SK-N-SH (cell line): ENCODE data around the gene PKNOX2. TPM values are rescaled to one million over a fixed set of nuclear protein-coding genes. Genes with fewer than 3 reads are reported as not detected.

Source experiments
- CTCF ChIA-PET: fragments of 300-600, 350-600 bp; formaldehyde crosslinking; extraction: SDS; loops from one replicate; lab custom pipeline; 2021; lab: Yijun Ruan, JAX
- POLR2A ChIA-PET: fragments of 350-600 bp; sonication (Branson Sonifier 250); formaldehyde crosslinking; extraction: SDS; loops from one replicate; lab custom pipeline; 2020; ENCODE audit warnings: antibody characterized with exemption, inconsistent platforms; lab: Yijun Ruan, JAX
- DNase-seq: peaks from one replicate; pipeline ENCODE4 v3.0.0; 2012
- H2AFZ ChIP-seq: fragments of 200-600 bp; sonication (generic); 2 replicates; pipeline ENCODE4 v1.8.1; 2016; ENCODE audit warnings: antibody characterized with exemption, mild to moderate bottlenecking, low read depth
- H3F3A ChIP-seq: fragments of 200-600 bp; sonication (generic); replicated peaks from 2 replicates; pipeline ENCODE3; 2016; ENCODE audit warnings: antibody characterized with exemption, mild to moderate bottlenecking; ENCODE audit not compliant: insufficient read depth
- H3K27ac ChIP-seq, 2 experiments: fragments of 200-500 bp in 1 of 2; fragments of 200-600 bp in 1 of 2; sonication (Bioruptor generic) in 1 of 2; sonication (generic), shearing (Covaris generic) in 1 of 2; 2 replicates each; pipeline versions ENCODE4 v1.5.1 to v1.6.1; 2014 to 2016; ENCODE audit warnings: low read depth in 2 of 2, inconsistent platforms in 1 of 2, low read length in 1 of 2, mild to moderate bottlenecking in 1 of 2, mixed read lengths in 1 of 2
- H3K27me3 ChIP-seq: fragments of 200-600 bp; sonication (generic), shearing (Covaris generic); 2 replicates; pipeline ENCODE4 v1.6.1; 2016; ENCODE audit warnings: mixed run types; ENCODE audit not compliant: insufficient read depth
- H3K36me3 ChIP-seq, 2 experiments: fragments of 200-500 bp in 1 of 2; fragments of 200-600 bp in 1 of 2; sonication (Bioruptor generic) in 1 of 2; sonication (generic) in 1 of 2; replicated peaks in 1 of 2; 2 replicates each; pipeline versions ENCODE3 to v1.5.1; 2014 to 2016; ENCODE audit warnings: low read length in 1 of 2, mild to moderate bottlenecking in 1 of 2; ENCODE audit not compliant: insufficient read depth in 2 of 2, control insufficient read depth in 1 of 2
- H3K4me1 ChIP-seq, 2 experiments: fragments of 200-500 bp in 1 of 2; fragments of 200-600 bp in 1 of 2; sonication (Bioruptor generic) in 1 of 2; sonication (generic), shearing (Covaris generic) in 1 of 2; 2 replicates each; pipeline versions ENCODE4 v1.5.1 to v1.6.1; 2014 to 2016; ENCODE audit warnings: low read depth in 1 of 2, low read length in 1 of 2, mixed run types in 1 of 2; ENCODE audit not compliant: insufficient read depth in 2 of 2, control insufficient read depth in 1 of 2
- H3K4me2 ChIP-seq: fragments of 200-600 bp; sonication (generic), shearing (Covaris generic); 2 replicates; pipeline ENCODE4 v1.6.1; 2017; ENCODE audit warnings: mixed run types
- H3K4me3 ChIP-seq, 2 experiments: fragments of 200-500 bp in 1 of 2; fragments of 200-600 bp in 1 of 2; sonication (Bioruptor generic) in 1 of 2; sonication (generic), shearing (Covaris generic) in 1 of 2; 2 replicates each; pipeline versions ENCODE4 v1.5.1 to v1.8.1; 2014 to 2016; ENCODE audit warnings: low read depth in 2 of 2, inconsistent platforms in 1 of 2, low read length in 1 of 2, mild to moderate bottlenecking in 1 of 2, mixed read lengths in 1 of 2, moderate library complexity in 1 of 2
- H3K79me2 ChIP-seq: fragments of 200-600 bp; sonication (generic); 2 replicates; pipeline ENCODE4 v1.8.1; 2017; ENCODE audit warnings: mild to moderate bottlenecking; ENCODE audit not compliant: insufficient read depth
- H3K9ac ChIP-seq: fragments of 200-600 bp; sonication (generic); 2 replicates; pipeline ENCODE4 v1.6.1; 2017; ENCODE audit warnings: mixed run types
- H3K9me2 ChIP-seq: fragments of 200-600 bp; sonication (generic); 2 replicates; pipeline ENCODE4 v1.6.1; 2017; ENCODE audit warnings: mixed run types
- H3K9me3 ChIP-seq: fragments of 200-600 bp; sonication (generic); 2 replicates; pipeline ENCODE4 v1.6.1; 2017; ENCODE audit warnings: mixed run types, mild to moderate bottlenecking, moderate library complexity
- H4K20me1 ChIP-seq: fragments of 200-600 bp; sonication (generic); 2 replicates; pipeline ENCODE4 v1.6.1; 2017; ENCODE audit warnings: mild to moderate bottlenecking, mixed run types; ENCODE audit not compliant: insufficient read depth
- GABPA ChIP-seq: IDR thresholded peaks from 2 replicates; pipeline ENCODE4 v1.4.0; 2012; ENCODE audit warnings: low read depth, mild to moderate bottlenecking
- IRF3 ChIP-seq: fragments of 150-350 bp; IDR thresholded peaks from 2 replicates; pipeline ENCODE4 v1.6.1; 2016; ENCODE audit warnings: mild to moderate bottlenecking, low read depth, low read length
- MAX ChIP-seq: IDR thresholded peaks from 2 replicates; pipeline ENCODE4 v1.4.0; 2012; ENCODE audit warnings: low read depth
- MXI1 ChIP-seq: IDR thresholded peaks from 2 replicates; pipeline ENCODE4 v1.6.1; 2012; ENCODE audit warnings: mild to moderate bottlenecking, low read depth, low read length, improper control_type of control experiment
- REST ChIP-seq: IDR thresholded peaks from 2 replicates; pipeline ENCODE4 v1.6.1; 2012; ENCODE audit warnings: mild to moderate bottlenecking, low read depth, low read length, moderate library complexity
- RXRA ChIP-seq: IDR thresholded peaks from 2 replicates; pipeline ENCODE4 v1.4.0; 2012; ENCODE audit warnings: low read depth, mild to moderate bottlenecking, borderline replicate concordance
- SMC3 ChIP-seq: IDR thresholded peaks from 2 replicates; pipeline ENCODE4 v1.6.1; 2012; ENCODE audit warnings: low read depth, low read length, improper control_type of control experiment
- USF2 ChIP-seq: fragments of 150-350 bp; IDR thresholded peaks from 2 replicates; pipeline ENCODE4 v1.6.1; 2017; ENCODE audit warnings: antibody characterized with exemption, low read length, low read depth, borderline replicate concordance
- whole genome bisulfite sequencing: methylation state at CpG from one replicate; pipeline ENCODE4 v1.1.6; 2017; ENCODE audit warnings: low lambda C conversion rate; 5-methylcytosine and 5-hydroxymethylcytosine counted together
- polyA plus RNA-seq, 3 experiments: library from polyadenylated mRNA; depleted of rRNA; stranded (reverse); fragments of >200 nt; gene quantifications; 2 replicates each; pipeline ENCODE4 v1.2.3, GENCODE V29; 2012

PKNOX2 gene
- polyA plus RNA-seq, 1 of the 3 experiments (the other 2 are of a cell fraction), result 0.02 TPM

- WGBS, result 63% methylated on average over 14 of the region's 14 CpGs
- Histone ChIP-seq H3F3A (no peaks in the 10 kb centered on the region), H3K36me3 (no peaks in the 10 kb centered on the region), H3K4me3 (no peak overlapping the region), H3K27ac (no peak overlapping the region), H3K4me2 (no peak overlapping the region), H4K20me1 (no peaks in the 10 kb centered on the region), H3K9ac (no peak overlapping the region), H3K9me2 (no peaks in the 10 kb centered on the region), H3K79me2 (no peaks in the 10 kb centered on the region), H2AFZ (no peak overlapping the region), H3K27me3 (no peaks in the 10 kb centered on the region; the same call in 1 of the 2 replicates), H3K9me3 (no peaks in the 10 kb centered on the region), H3K4me1 (no peaks in the 10 kb centered on the region; a peak in 1 of 4 replicates)
- CTCF ChIA-PET, result interaction anchor here (1.2 kb wide), 1 partner anchor 11 kb away, joined by 3 read pairs; no protein-coding TSS in a partner anchor
- POLR2A ChIA-PET, result no interaction called here
- no peak for DNase-seq
- no peak for TF ChIP-seq USF2
- no peak for TF ChIP-seq RXRA
- TF ChIP-seq IRF3, result no peak
- no peak for TF ChIP-seq GABPA
- no peak for TF ChIP-seq REST
- no peak for TF ChIP-seq SMC3
- no peak for TF ChIP-seq MAX
- TF ChIP-seq MXI1, result no peak
Measured at GRCh38 chr11:125253795-125254525, 89.4 kb downstream of the PKNOX2 start.
